ENCODE measurements around the gene LLCFC1.

LLCFC1 gene

DNA sequence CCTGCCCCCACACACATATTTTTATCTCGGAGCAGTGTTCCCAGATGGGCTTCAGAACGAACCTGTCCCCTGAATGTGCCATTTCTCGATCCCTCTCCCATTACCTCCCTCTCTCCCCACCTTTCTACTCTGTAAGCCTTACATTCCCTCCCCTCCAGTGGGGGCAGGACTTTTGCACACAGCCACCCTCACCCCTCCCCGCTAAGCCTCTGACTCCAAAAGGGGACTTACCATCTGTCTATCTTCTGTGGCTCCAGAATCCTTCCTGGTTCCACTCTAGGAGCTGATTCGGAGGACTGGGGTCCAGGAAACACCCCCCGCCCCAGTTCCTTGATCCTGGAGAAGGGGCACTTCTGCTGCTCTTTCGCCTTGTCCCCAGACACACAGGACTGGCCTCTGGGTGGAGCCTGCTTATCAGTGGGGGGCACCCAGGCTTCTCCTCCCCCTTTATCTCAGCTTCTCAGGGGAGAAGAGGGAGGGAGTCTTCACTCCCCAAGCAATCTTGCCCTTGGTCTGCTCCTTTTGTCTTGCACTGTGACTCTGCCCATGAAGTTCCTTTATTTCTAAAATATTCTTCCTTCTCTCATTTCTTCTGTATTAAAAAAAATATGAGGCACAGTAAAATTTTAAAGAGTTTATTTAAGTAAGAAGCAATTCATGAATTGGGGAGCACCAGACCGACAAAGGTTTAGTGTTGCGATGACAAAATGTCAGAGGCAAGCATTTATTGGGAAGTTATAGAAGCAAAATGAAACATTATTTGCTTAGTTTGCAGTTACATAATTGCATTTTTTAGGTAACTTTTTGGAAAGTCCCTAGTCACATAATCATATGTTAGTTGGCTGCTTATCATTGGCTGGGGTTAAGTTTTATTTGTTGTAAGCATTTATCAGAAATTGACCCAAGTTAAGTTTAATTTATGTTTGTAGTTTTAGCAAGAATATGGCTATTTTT lies 23.0 kb downstream of the LLCFC1 start, which contains the start of gene KEL:
Gene KEL, minus strand, starts transcription at position 391 of the 954 bp plus-strand sequence. Its CDS starts 157 bp downstream, at position 234.
- TF ChIP-seq, protein P1, sequence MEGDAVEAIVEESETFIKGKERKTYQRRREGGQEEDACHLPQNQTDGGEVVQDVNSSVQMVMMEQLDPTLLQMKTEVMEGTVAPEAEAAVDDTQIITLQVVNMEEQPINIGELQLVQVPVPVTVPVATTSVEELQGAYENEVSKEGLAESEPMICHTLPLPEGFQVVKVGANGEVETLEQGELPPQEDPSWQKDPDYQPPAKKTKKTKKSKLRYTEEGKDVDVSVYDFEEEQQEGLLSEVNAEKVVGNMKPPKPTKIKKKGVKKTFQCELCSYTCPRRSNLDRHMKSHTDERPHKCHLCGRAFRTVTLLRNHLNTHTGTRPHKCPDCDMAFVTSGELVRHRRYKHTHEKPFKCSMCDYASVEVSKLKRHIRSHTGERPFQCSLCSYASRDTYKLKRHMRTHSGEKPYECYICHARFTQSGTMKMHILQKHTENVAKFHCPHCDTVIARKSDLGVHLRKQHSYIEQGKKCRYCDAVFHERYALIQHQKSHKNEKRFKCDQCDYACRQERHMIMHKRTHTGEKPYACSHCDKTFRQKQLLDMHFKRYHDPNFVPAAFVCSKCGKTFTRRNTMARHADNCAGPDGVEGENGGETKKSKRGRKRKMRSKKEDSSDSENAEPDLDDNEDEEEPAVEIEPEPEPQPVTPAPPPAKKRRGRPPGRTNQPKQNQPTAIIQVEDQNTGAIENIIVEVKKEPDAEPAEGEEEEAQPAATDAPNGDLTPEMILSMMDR (IDR thresholded peaks at IDR 0.05; ENCODE audit: low read depth, low read length, poor library complexity, severe bottlenecking), result no peak
- no peak for TF ChIP-seq EZH2phosphoT487 (IDR thresholded peaks at IDR 0.05; ENCODE audit: borderline replicate concordance, low read length)
- no peak within 1 kb of the TSS for H3K27ac ChIP-seq (ENCODE audit: low read depth, low read length)

DNA sequence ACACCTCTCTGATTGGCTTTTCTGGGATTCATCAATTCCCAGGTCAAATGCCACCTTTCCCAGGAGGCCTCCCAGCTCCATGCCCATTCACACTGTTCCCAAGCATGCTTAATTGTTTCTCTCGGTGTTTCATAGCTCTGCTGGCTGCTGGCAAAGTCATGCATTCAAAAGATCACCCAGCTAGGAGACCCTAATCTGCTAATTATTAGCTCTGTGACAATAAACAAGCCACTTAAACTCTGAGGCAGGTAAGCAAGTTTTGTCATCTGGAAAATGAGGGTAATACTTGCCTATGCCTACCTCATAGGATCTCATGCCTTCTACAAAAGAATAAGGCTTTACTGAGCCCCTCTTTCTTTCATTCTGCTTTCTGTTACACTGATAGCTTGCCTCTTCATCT lies 23.7 kb downstream of the LLCFC1 start:
- H3K9me2 ChIP-seq (replicated peaks; ENCODE audit: control insufficient read depth, low read length), result no peaks in the 10 kb centered on the region
- no peaks in the 10 kb centered on the region for H3F3A ChIP-seq (ENCODE audit: control insufficient read depth, insufficient read depth)
- H3K36me3 ChIP-seq (ENCODE audit: control insufficient read depth, low read length), result no peaks in the 10 kb centered on the region
- no peak overlapping the region for H3K4me3 ChIP-seq (ENCODE audit: low read length)
- no peak overlapping the region for H3K4me2 ChIP-seq (ENCODE audit: low read length)
- H3K27me3 ChIP-seq (ENCODE audit: control insufficient read depth, low read length), result peaks cover 47% of the 10 kb centered on the region
- H3K4me1 ChIP-seq (ENCODE audit: control insufficient read depth, low read length), result no peaks in the 10 kb centered on the region
- no peak for TF ChIP-seq EZH2phosphoT487 (IDR thresholded peaks at IDR 0.05; ENCODE audit: borderline replicate concordance, low read length)
- TF ChIP-seq, protein P1 (IDR thresholded peaks at IDR 0.05; ENCODE audit: low read depth, low read length, poor library complexity, severe bottlenecking), result no peak
- no peaks in the 10 kb centered on the region for H3K9me3 ChIP-seq (ENCODE audit: control insufficient read depth, insufficient read depth, low read length)
- no peak overlapping the region for H3K27ac ChIP-seq (ENCODE audit: low read depth, low read length)
- H4K20me1 ChIP-seq (ENCODE audit: control insufficient read depth, insufficient read depth, low read depth, low read length), result no peaks in the 10 kb centered on the region
- no peaks in the 10 kb centered on the region for H3K79me2 ChIP-seq (ENCODE audit: control insufficient read depth, low read length)

More for the DNA sequence above, 23.0 kb downstream of the LLCFC1 start, which contains the start of gene KEL:
- Histone ChIP-seq H3F3A (ENCODE audit: control insufficient read depth, insufficient read depth) (no peaks in the 10 kb centered on the region), H3K9me3 (ENCODE audit: control insufficient read depth, insufficient read depth, low read length) (no peaks in the 10 kb centered on the region), H3K79me2 (ENCODE audit: control insufficient read depth, low read length) (no peaks in the 10 kb centered on the region), H3K27me3 (ENCODE audit: control insufficient read depth, low read length) (peaks cover 47% of the 10 kb centered on the region), H3K4me3 (ENCODE audit: low read length) (no peak within 1 kb of the TSS), H4K20me1 (ENCODE audit: control insufficient read depth, insufficient read depth, low read depth, low read length) (no peaks in the 10 kb centered on the region), H3K9me2 (replicated peaks; ENCODE audit: control insufficient read depth, low read length) (no peaks in the 10 kb centered on the region), H3K4me2 (ENCODE audit: low read length) (no peak within 1 kb of the TSS), H3K4me1 (ENCODE audit: control insufficient read depth, low read length) (no peaks in the 10 kb centered on the region), H3K36me3 (ENCODE audit: control insufficient read depth, low read length) (no peaks in the 10 kb centered on the region)

DNA sequence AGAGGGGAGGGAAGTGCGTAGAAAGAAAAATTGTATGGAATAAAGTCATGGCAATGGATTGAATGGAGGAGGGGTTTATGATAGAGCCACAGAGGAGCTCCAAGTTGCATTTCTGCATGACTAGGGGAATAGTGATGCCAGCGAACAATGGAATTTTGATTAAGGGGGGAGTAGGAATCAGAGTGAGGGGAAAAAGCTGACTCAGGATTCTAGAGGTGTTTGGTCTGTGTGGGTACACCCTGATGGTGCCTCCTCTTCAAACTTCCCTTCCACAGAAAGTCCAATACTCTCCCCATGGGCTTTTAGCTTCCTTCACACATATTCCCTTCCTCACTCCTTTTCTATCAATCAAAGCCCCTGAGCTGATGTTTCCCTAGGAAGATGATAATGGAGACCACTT lies 24.7 kb downstream of the LLCFC1 start:
- Histone ChIP-seq H3K4me2 (ENCODE audit: low read length) (no peak overlapping the region), H3K27me3 (ENCODE audit: control insufficient read depth, low read length) (peaks cover 47% of the 10 kb centered on the region), H3F3A (ENCODE audit: control insufficient read depth, insufficient read depth) (no peaks in the 10 kb centered on the region), H3K9me3 (ENCODE audit: control insufficient read depth, insufficient read depth, low read length) (no peaks in the 10 kb centered on the region), H3K9me2 (replicated peaks; ENCODE audit: control insufficient read depth, low read length) (no peaks in the 10 kb centered on the region), H3K36me3 (ENCODE audit: control insufficient read depth, low read length) (no peaks in the 10 kb centered on the region), H3K4me3 (ENCODE audit: low read length) (no peak overlapping the region), H3K4me1 (ENCODE audit: control insufficient read depth, low read length) (no peaks in the 10 kb centered on the region), H3K79me2 (ENCODE audit: control insufficient read depth, low read length) (no peaks in the 10 kb centered on the region), H4K20me1 (ENCODE audit: control insufficient read depth, insufficient read depth, low read depth, low read length) (no peaks in the 10 kb centered on the region), H3K27ac (ENCODE audit: low read depth, low read length) (no peak overlapping the region)
- no peak for TF ChIP-seq EZH2phosphoT487 (IDR thresholded peaks at IDR 0.05; ENCODE audit: borderline replicate concordance, low read length)
- TF ChIP-seq, protein P1 (IDR thresholded peaks at IDR 0.05; ENCODE audit: low read depth, low read length, poor library complexity, severe bottlenecking), result no peak
